H1 (cell line): ENCODE measurements around the gene LIG1. TPM values are rescaled to one million over a fixed set of nuclear protein-coding genes. Genes with fewer than 3 reads are reported as not detected.

Experiments used
- EZH2 ChIP-seq: fragments of 200-600 bp; sonication (generic); IDR thresholded peaks from 2 replicates; pipeline ENCODE4 v1.7.1; 2012; ENCODE audit warnings: low read depth, mild to moderate bottlenecking, moderate library complexity, low read length, inconsistent platforms; ENCODE audit not compliant: severe bottlenecking
- RBBP5 ChIP-seq: IDR thresholded peaks from 2 replicates; pipeline ENCODE4 v1.7.1; 2012; ENCODE audit warnings: low read depth, mild to moderate bottlenecking, inconsistent platforms, low read length, moderate library complexity, borderline replicate concordance
- SIN3A ChIP-seq, 2 experiments: IDR thresholded peaks in 1 of 2; conservative IDR thresholded peaks in 1 of 2; 2 replicates each; pipeline ENCODE4 v1.6.1; 2011 to 2012; ENCODE audit warnings: low read length in 2 of 2, improper control_type of control experiment in 1 of 2, low read depth in 1 of 2, mild to moderate bottlenecking in 1 of 2
- TBP ChIP-seq: IDR thresholded peaks from 2 replicates; pipeline ENCODE4 v1.6.1; 2011; ENCODE audit warnings: low read depth, low read length, improper control_type of control experiment
- ZNF274 ChIP-seq: IDR thresholded peaks from 2 replicates; pipeline ENCODE4 v1.7.0; 2012; ENCODE audit warnings: low read length, borderline replicate concordance; ENCODE audit errors: extremely low read depth
- polyA plus RNA-seq, 7 experiments: library from polyadenylated mRNA; depleted of rRNA in 3 of 7; stranded (reverse) in 5 of 7; unstranded in 2 of 7; fragments of >200 nt in 5 of 7; fragments of 200-250 nt in 2 of 7; gene quantifications; 1 replicate in 5 of 7; 2 replicates in 1 of 7; 4 replicates in 1 of 7; pipeline versions ENCODE4 v1.2.1 to v1.2.3, GENCODE V29; 2011 to 2013; ENCODE audit warnings: missing spikeins in 2 of 7, mixed read lengths in 2 of 7
- total RNA-seq: library from RNA; stranded (reverse); fragmentation: NEBNext Ultra II Directional; extraction: Animal tissue kit (Norgen Biotek cat#: 25700); gene quantifications from 2 replicates; pipeline ENCODE4 v1.2.1, GENCODE V29; 2021

The LIG1 gene
- total and polyA plus RNA-seq, 2 of the 8 experiments (the other 6 are each of a cell fraction or from before 2014, with no cell fraction given): 67.6 to 113 TPM

- TF ChIP-seq SIN3A (conservative IDR thresholded peaks at IDR 0.05 in 1 of 2, IDR thresholded peaks at IDR 0.05 in 1 of 2; ENCODE audit: low read depth in 1 of 2, low read length in 2 of 2) (peak in 1 of 2 experiments; percentile 63; a peak in 1 of 4 replicates), TBP (peak; percentile 10; the same call in 1 of the 2 replicates), ZNF274 (no peak), RBBP5 (0 out of 2 replicates have a peak, but pooled peaks have one; percentile 18), EZH2 (no peak)
These were observed at the start of gene LIG1, which contains the start of gene ZSWIM9 (continued) for GRCh38 chr19:48169939-48170803.
